ENCODE results near the gene AGBL3.

DNA sequence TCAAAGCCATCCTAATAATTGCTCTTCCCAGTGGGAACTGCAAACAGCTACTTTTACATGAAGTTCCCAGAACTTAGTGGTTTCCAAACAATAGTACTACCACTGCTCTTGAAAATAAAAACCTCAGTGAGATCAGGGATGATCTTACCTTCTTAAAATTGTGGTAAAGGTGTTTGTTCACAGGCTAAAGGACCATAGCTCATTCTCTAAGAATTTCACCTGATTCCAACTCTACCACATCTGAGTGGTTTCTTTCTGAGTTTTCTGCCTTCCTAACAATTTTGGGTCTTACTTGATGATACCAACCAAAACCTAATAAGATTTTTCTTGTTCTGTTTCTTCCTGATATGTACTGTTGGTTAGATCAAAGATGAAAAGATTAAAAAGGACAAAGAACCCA is 45.6 kb upstream of the AGBL3 start:
- TF ChIP-seq EZH2 (IDR thresholded peaks at IDR 0.05) (no peak), EZH2phosphoT487 (IDR thresholded peaks at IDR 0.05) (no peak)
- TF ChIP-seq, protein P1, sequence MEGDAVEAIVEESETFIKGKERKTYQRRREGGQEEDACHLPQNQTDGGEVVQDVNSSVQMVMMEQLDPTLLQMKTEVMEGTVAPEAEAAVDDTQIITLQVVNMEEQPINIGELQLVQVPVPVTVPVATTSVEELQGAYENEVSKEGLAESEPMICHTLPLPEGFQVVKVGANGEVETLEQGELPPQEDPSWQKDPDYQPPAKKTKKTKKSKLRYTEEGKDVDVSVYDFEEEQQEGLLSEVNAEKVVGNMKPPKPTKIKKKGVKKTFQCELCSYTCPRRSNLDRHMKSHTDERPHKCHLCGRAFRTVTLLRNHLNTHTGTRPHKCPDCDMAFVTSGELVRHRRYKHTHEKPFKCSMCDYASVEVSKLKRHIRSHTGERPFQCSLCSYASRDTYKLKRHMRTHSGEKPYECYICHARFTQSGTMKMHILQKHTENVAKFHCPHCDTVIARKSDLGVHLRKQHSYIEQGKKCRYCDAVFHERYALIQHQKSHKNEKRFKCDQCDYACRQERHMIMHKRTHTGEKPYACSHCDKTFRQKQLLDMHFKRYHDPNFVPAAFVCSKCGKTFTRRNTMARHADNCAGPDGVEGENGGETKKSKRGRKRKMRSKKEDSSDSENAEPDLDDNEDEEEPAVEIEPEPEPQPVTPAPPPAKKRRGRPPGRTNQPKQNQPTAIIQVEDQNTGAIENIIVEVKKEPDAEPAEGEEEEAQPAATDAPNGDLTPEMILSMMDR (IDR thresholded peaks at IDR 0.05), result no peak
